HEK293T (cell line): ENCODE results near the gene CLPX.

ENCODE experiments used
- CTCF ChIA-PET: fragments of 350-600 bp; formaldehyde crosslinking; extraction: SDS; loops from one replicate; lab custom pipeline; 2021; ENCODE audit warnings: antibody characterized with exemption, inconsistent platforms; lab: Yijun Ruan, JAX
- POLR2A ChIA-PET: fragments of 350-600 bp; formaldehyde crosslinking; extraction: SDS; loops from one replicate; lab custom pipeline; 2020; ENCODE audit warnings: antibody characterized with exemption, inconsistent platforms; lab: Yijun Ruan, JAX
- DNase-seq: peaks from one replicate; pipeline ENCODE4 v3.0.0; 2012; ENCODE audit warnings: mixed read lengths; ENCODE audit errors: extremely low spot score
- ARNT ChIP-seq: fragments of 450-650 bp; IDR thresholded peaks from 2 replicates; pipeline ENCODE4 v1.6.1; 2017; ENCODE audit warnings: mild to moderate bottlenecking
- BHLHE40 ChIP-seq: fragments of 450-650 bp; IDR thresholded peaks from 2 replicates; pipeline ENCODE4 v1.6.1; 2016; ENCODE audit warnings: mild to moderate bottlenecking, moderate library complexity, borderline replicate concordance
- CTBP1 ChIP-seq: fragments of 450-650 bp; IDR thresholded peaks from 2 replicates; pipeline ENCODE4 v1.6.1; 2016; ENCODE audit warnings: borderline replicate concordance
- ELF4 ChIP-seq: fragments of 450-650 bp; IDR thresholded peaks from 2 replicates; pipeline ENCODE4 v1.6.1; 2017; ENCODE audit warnings: antibody characterized with exemption
- FOXA1 ChIP-seq: fragments of 450-650 bp; IDR thresholded peaks from 2 replicates; pipeline ENCODE4 v1.6.1; 2016; ENCODE audit warnings: mild to moderate bottlenecking
- FOXK2 ChIP-seq: fragments of 450-650 bp; IDR thresholded peaks from 2 replicates; pipeline ENCODE4 v1.6.1; 2016; ENCODE audit warnings: mild to moderate bottlenecking
- FOXM1 ChIP-seq: fragments of 450-650 bp; IDR thresholded peaks from 2 replicates; pipeline ENCODE4 v1.6.1; 2017; ENCODE audit warnings: mild to moderate bottlenecking, borderline replicate concordance
- HDGF ChIP-seq: fragments of 450-650 bp; IDR thresholded peaks from 2 replicates; pipeline ENCODE4 v1.6.1; 2017; ENCODE audit warnings: antibody characterized with exemption, borderline replicate concordance
- L3MBTL2 ChIP-seq: fragments of 450-650 bp; conservative IDR thresholded peaks from 2 replicates; pipeline ENCODE4 v1.6.1; 2016; ENCODE audit warnings: mild to moderate bottlenecking
- LEF1 ChIP-seq: fragments of 450-650 bp; IDR thresholded peaks from 2 replicates; pipeline ENCODE4 v1.6.1; 2017; ENCODE audit warnings: mild to moderate bottlenecking, borderline replicate concordance
- NFRKB ChIP-seq: fragments of 450-650 bp; IDR thresholded peaks from 2 replicates; pipeline ENCODE4 v1.6.1; 2016; ENCODE audit warnings: mild to moderate bottlenecking, moderate library complexity
- SP1 ChIP-seq: fragments of 450-650 bp; IDR thresholded peaks from 2 replicates; pipeline ENCODE4 v1.6.1; 2017
- SUZ12 ChIP-seq: fragments of 450-650 bp; IDR thresholded peaks from 2 replicates; pipeline ENCODE4 v1.6.1; 2016; ENCODE audit warnings: mild to moderate bottlenecking
- TARDBP ChIP-seq: fragments of 450-650 bp; IDR thresholded peaks from 2 replicates; pipeline ENCODE4 v1.6.1; 2016
- ZNF384 ChIP-seq: fragments of 450-650 bp; IDR thresholded peaks from 2 replicates; pipeline ENCODE4 v1.6.1; 2016
- TF ChIP-seq, protein P1 (sequence below): fragments of 450-650 bp; IDR thresholded peaks from 2 replicates; pipeline ENCODE4 v1.6.1; 2016

CLPX gene

DNA sequence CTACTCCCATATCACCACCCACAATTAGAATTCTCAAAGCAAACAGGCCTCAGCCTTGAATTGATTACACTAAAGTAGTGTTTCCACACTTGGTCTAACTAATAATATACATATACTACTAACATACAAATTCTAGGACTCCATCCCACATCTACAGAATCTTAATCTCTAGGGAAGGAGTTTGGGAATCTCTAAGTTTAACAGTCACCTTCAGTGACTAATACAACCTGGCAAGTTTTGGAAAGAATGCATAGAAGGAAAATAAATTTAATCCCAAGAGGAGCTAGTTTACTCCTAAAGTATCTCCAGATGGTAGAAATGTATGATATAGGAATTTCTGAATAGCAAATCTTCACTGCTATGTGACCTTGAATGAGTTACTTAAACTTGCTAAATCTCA lies 9.1 kb downstream of the CLPX start:
- ChIA-PET POLR2A (no interaction called here), CTCF (no interaction called here)
- DNase-seq: no peak
- TF ChIP-seq FOXM1 (no peak), HDGF (no peak), NFRKB (no peak), ZNF384 (no peak), SUZ12 (no peak), ELF4 (no peak), FOXA1 (no peak), SP1 (no peak), TARDBP (no peak)
- TF ChIP-seq, protein P1, sequence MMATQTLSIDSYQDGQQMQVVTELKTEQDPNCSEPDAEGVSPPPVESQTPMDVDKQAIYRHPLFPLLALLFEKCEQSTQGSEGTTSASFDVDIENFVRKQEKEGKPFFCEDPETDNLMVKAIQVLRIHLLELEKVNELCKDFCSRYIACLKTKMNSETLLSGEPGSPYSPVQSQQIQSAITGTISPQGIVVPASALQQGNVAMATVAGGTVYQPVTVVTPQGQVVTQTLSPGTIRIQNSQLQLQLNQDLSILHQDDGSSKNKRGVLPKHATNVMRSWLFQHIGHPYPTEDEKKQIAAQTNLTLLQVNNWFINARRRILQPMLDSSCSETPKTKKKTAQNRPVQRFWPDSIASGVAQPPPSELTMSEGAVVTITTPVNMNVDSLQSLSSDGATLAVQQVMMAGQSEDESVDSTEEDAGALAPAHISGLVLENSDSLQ: no peak

DNA sequence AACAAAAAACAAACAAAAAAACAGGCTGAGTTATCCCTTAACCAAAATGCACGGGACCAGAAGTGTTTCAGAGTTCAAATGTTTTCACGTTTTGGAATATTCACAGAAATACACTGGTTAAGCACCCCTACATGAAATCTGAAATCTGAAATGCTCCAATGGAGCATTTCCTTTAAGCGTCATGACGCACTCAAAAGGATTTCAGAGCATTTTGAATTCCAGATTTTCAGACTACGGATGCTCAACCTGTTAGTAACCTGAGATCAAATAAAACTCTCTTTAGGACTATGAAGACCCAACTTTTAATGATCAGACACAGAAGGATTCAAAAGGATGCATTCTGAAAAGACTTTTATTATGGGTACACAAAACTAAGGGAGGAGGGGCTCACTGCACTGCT lies 9.6 kb downstream of the CLPX start:
- ChIA-PET CTCF (no interaction called here), POLR2A (no interaction called here)
- TF ChIP-seq BHLHE40 (no peak), L3MBTL2 (no peak), FOXK2 (no peak), FOXM1 (no peak), LEF1 (no peak)
- DNase-seq: no peak

DNA sequence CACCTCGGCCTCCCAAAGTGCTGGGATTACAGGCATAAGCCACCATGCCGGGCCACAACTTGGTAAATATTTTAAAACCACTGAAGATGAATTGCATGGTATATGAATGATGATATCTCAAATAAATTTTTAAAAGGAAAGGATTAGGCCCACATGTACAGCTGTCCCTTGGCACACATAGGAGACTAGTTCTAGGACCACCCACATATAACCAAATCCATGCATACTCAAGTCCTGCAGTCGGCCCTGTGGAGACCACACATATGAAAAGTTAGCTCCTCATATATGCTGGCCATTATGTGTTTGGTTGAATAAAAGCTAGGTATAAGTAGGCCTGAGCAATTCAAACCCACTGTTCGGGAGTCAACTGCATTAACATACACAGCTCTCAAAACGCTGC lies 10.6 kb downstream of the CLPX start:
- TF ChIP-seq ZNF384: no peak
- TF ChIP-seq BHLHE40: no peak
- TF ChIP-seq L3MBTL2: no peak
- no peak for TF ChIP-seq SUZ12
- TF ChIP-seq LEF1: no peak
- POLR2A ChIA-PET: no interaction called here
- CTCF ChIA-PET: no interaction called here
- no peak for DNase-seq

DNA sequence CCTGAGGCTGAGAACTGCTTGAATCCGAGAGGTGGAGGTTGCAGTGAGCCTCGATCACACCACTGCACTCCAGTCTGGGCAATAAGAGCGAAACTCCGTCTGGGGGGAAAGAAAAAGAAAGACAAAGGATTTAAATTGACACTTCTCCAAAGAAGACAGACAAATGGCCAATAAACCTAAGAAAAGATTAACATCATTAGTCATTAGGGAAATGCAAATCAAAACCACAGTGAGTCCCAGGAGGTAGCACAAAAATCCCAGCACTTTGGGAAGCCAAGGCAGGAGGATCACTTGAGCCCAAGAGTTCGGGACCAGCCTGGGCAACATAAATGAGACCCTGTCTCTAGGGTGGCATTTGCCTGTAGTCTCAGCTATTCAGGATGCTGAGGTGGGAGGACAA lies 12.6 kb downstream of the CLPX start:
- POLR2A ChIA-PET: no interaction called here
- DNase-seq: no peak
- TF ChIP-seq, protein P1: no peak
- TF ChIP-seq ARNT (no peak), ZNF384 (no peak), TARDBP (no peak), LEF1 (no peak), ELF4 (no peak), L3MBTL2 (no peak), BHLHE40 (no peak), HDGF (no peak), SUZ12 (no peak), CTBP1 (no peak), FOXA1 (no peak), SP1 (no peak)
- CTCF ChIA-PET: no interaction called here

DNA sequence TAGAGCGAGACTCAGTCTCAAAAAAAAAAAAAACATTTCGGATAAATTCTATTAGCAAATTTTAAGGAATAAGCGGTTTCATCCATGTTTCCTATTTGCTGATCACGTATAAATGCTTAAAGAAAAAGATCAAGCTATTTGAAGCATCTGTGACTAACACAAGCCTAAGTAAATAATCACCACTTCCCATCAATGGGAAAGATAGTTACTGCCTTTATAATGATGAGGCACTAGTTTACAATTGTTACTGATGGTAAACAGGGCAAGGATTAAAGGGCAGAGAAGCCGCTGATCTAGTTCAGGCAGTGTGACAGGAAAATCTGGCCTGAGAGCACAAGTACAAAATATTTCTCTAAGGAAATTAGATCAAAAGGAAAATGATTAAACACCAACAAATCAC lies 13.7 kb downstream of the CLPX start:
- POLR2A ChIA-PET: no interaction called here
- CTCF ChIA-PET: no interaction called here

DNA sequence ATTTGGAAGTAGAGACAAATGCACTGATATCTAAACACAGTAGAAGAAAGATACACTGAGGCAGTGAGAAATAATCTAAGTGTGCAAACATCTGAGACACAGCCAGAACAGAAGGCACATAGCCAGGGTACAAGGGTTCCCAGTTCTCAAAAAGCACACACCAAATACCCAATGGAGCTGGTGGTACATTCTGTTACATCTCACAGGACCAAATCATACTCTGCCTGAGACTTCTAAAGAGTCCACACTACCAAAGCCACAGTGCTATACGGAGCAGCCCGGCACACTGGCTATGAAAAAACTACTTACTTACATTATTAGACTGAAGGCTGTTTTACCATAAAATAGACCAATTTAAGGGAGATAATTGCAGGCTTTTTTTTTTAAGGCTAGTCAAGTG lies 19.3 kb downstream of the CLPX start:
- no peak for TF ChIP-seq BHLHE40
- TF ChIP-seq LEF1: no peak
- no peak for TF ChIP-seq HDGF
- TF ChIP-seq SP1: no peak
- no peak for TF ChIP-seq NFRKB
- TF ChIP-seq TARDBP: no peak
- TF ChIP-seq ARNT: no peak
- no peak for TF ChIP-seq FOXM1
- no peak for TF ChIP-seq L3MBTL2
- TF ChIP-seq, protein P1: no peak
- no peak for TF ChIP-seq FOXA1
- no peak for TF ChIP-seq ZNF384
- TF ChIP-seq ELF4: no peak
- no peak for TF ChIP-seq FOXK2
- no peak for TF ChIP-seq CTBP1
- TF ChIP-seq SUZ12: no peak
- no peak for DNase-seq
- ChIA-PET CTCF (no interaction called here), POLR2A (no interaction called here)

More for the DNA sequence above, 13.7 kb downstream of the CLPX start:
- no peak for DNase-seq
- TF ChIP-seq NFRKB: no peak
- TF ChIP-seq LEF1: no peak
- no peak for TF ChIP-seq CTBP1
- no peak for TF ChIP-seq ELF4
- TF ChIP-seq HDGF: no peak
- no peak for TF ChIP-seq ZNF384
- no peak for TF ChIP-seq FOXK2
- TF ChIP-seq ARNT: no peak

DNA sequence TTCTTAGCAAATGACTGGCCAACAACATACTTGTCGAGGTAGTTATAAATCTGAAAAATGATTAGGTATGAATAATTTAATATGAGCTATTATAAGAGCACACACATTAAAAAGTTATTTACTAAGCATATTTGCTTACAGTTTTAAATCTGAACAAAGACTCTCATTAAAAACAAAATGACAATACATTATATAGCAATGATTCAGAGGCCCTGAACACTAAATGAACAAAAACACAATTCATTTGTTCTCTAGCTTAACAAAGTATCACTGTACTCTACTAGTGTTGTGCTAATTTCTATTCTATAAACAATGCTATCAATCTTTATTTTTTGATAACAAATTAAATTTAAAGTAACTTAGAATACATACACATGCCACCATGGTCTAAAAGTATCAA lies 21.0 kb downstream of the CLPX start:
- POLR2A ChIA-PET: no interaction called here
- no peak for DNase-seq
- CTCF ChIA-PET: no interaction called here
- TF ChIP-seq SP1 (no peak), FOXK2 (no peak), CTBP1 (no peak), HDGF (no peak), LEF1 (no peak), FOXA1 (no peak), NFRKB (no peak), FOXM1 (no peak), BHLHE40 (no peak), ZNF384 (no peak)
- TF ChIP-seq, protein P1: no peak
